ENCODE data around the gene SINHCAF.

GRCh38 chr12:31315044-31315715 lies 10.8 kb downstream of the SINHCAF start:
- TF ChIP-seq CTCF (IDR thresholded peaks at IDR 0.05 in 4 of 5, conservative IDR thresholded peaks at IDR 0.05 in 1 of 5) (no peak), POLR2A (IDR thresholded peaks at IDR 0.05) (no peak)

Measured in gastrocnemius medialis (tissue), 4 donors.